CD4-positive, CD25-positive, alpha-beta regulatory T cell (primary cell): ENCODE measurements around the gene SIRT2. TPM values are rescaled to one million over a fixed set of nuclear protein-coding genes. Genes with fewer than 3 reads are reported as not detected.
A peak's percentile ranks its signal among the peaks of the same experiment; 100 is the strongest.

ENCODE experiments used
- ATAC-seq, 2 donors: fragments of 150-1000 bp; cut with Tn5 transposase; one replicate each; pipeline ENCODE4 v1.10.0; 2021; ENCODE audit warnings: low read depth in 2 of 2, moderate number of reproducible peaks in 2 of 2, moderate library complexity in 1 of 2
- DNase-seq, 3 donors: peaks; one replicate each; pipeline versions ENCODE4 v3.0.0 to v3.0.0-alpha.2; 2012 to 2022; ENCODE audit warnings: mixed read lengths in 1 of 3
- H3K27ac ChIP-seq: one replicate; pipeline ENCODE4 v1.7.0; 2013; ENCODE audit warnings: mild to moderate bottlenecking, low read length; ENCODE audit not compliant: insufficient read depth, poor library complexity, severe bottlenecking
- H3K27me3 ChIP-seq: one replicate; pipeline ENCODE4 v1.7.0; 2013; ENCODE audit warnings: low read length; ENCODE audit not compliant: control insufficient read depth, insufficient read depth
- H3K36me3 ChIP-seq: one replicate; pipeline ENCODE4 v1.7.0; 2013; ENCODE audit warnings: mild to moderate bottlenecking, low read length, moderate library complexity; ENCODE audit not compliant: control insufficient read depth, insufficient read depth
- H3K4me1 ChIP-seq: 2 replicates; pipeline ENCODE4 v1.7.0; 2013; ENCODE audit warnings: mild to moderate bottlenecking, low read length; ENCODE audit not compliant: insufficient read depth, control insufficient read depth, poor library complexity, severe bottlenecking
- H3K4me3 ChIP-seq: one replicate; pipeline ENCODE4 v1.7.0; 2013; ENCODE audit warnings: low read depth, mild to moderate bottlenecking, low read length, moderate library complexity
- H3K9me3 ChIP-seq, 2 experiments: 1 replicate in 1 of 2; 2 replicates in 1 of 2; pipeline ENCODE4 v1.7.0; 2013; ENCODE audit warnings: low read length in 2 of 2, mild to moderate bottlenecking in 1 of 2, moderate library complexity in 1 of 2; ENCODE audit not compliant: control insufficient read depth in 2 of 2
- H3K27ac Mint-ChIP-seq, 3 donors: one replicate each; pipeline ENCODE4 v1.8.0; 2020 to 2022; ENCODE audit warnings: mild to moderate bottlenecking in 3 of 3, mixed read lengths in 3 of 3, moderate library complexity in 2 of 3
- H3K27me3 Mint-ChIP-seq: one replicate; pipeline ENCODE4 v1.8.0; 2022; ENCODE audit warnings: mild to moderate bottlenecking, mixed read lengths
- H3K36me3 Mint-ChIP-seq: one replicate; pipeline ENCODE4 v1.8.0; 2020; ENCODE audit warnings: mixed read lengths
- H3K4me1 Mint-ChIP-seq, 4 donors: one replicate each; pipeline ENCODE4 v1.8.0; 2020 to 2022; ENCODE audit warnings: mixed read lengths in 4 of 4, mild to moderate bottlenecking in 1 of 4
- H3K4me3 Mint-ChIP-seq, 4 donors: one replicate each; pipeline ENCODE4 v1.8.0; 2020 to 2022; ENCODE audit warnings: mild to moderate bottlenecking in 4 of 4, mixed read lengths in 4 of 4, moderate library complexity in 3 of 4
- H3K9me3 Mint-ChIP-seq, 7 donors: one replicate each; pipeline ENCODE4 v1.8.0; 2020 to 2022; ENCODE audit warnings: mixed read lengths in 7 of 7, mild to moderate bottlenecking in 3 of 7, moderate library complexity in 2 of 7
- polyA plus RNA-seq, 4 donors: library from polyadenylated mRNA; unstranded; fragments of 300-500 nt; fragmentation: Illumina TruSeq; gene quantifications; one replicate each; pipeline ENCODE4 v1.2.3, GENCODE V29; 2021
- total RNA-seq: library from RNA; stranded (reverse); gene quantifications from one replicate; pipeline ENCODE4 v1.2.3, GENCODE V29; 2022

SIRT2 gene
- total and polyA plus RNA-seq, 5 donors from 2014 or later = 33.8 to 78.4 (median 49.0) TPM

- Mint-ChIP-seq H3K4me3 (peak overlapping the region in 2 of 4 donors; percentile 11 to 21), H3K27ac (no peak overlapping the region), H3K27me3 (peaks cover 11% of the 10 kb centered on the region), H3K4me1 (peaks cover 13 to 45% (median 30%) of the 10 kb centered on the region in 4 donors), H3K36me3 (peaks cover 49% of the 10 kb centered on the region), H3K9me3 (peaks cover 0 to 5% (median 0%) of the 10 kb centered on the region in 7 donors)
- Histone ChIP-seq H3K4me3 (no peak overlapping the region), H3K4me1 (peaks cover 33% of the 10 kb centered on the region), H3K27ac (no peak overlapping the region), H3K9me3 (no peaks in the 10 kb centered on the region), H3K36me3 (peaks cover 74% of the 10 kb centered on the region), H3K27me3 (no peaks in the 10 kb centered on the region)
- DNase-seq = no peak
- ATAC-seq = no peak
Observed at GRCh38 chr19:38838208-38838985, 61.0 kb downstream of the SIRT2 start.

GRCh38 chr19:38837656-38838121 lies 61.7 kb downstream of the SIRT2 start:
- ATAC-seq (no peak), DNase-seq (no peak)
- H3K27ac Mint-ChIP-seq = no peak overlapping the region
- peaks cover 0 to 4% (median 0%) of the 10 kb centered on the region in 7 donors for H3K9me3 Mint-ChIP-seq
- H3K27me3 ChIP-seq = no peaks in the 10 kb centered on the region
- no peak overlapping the region for H3K27ac ChIP-seq
- no peak overlapping the region for H3K4me3 ChIP-seq
- H3K4me3 Mint-ChIP-seq = peak overlapping the region in 1 of 4 donors; percentile 69
- H3K27me3 Mint-ChIP-seq = peaks cover 11% of the 10 kb centered on the region
- H3K9me3 ChIP-seq = no peaks in the 10 kb centered on the region
- H3K4me1 Mint-ChIP-seq = peaks cover 11 to 43% (median 26%) of the 10 kb centered on the region in 4 donors
- H3K4me1 ChIP-seq = peaks cover 26% of the 10 kb centered on the region
- H3K36me3 Mint-ChIP-seq = peaks cover 42% of the 10 kb centered on the region
- peaks cover 67% of the 10 kb centered on the region for H3K36me3 ChIP-seq

- no peak for ATAC-seq
- Mint-ChIP-seq H3K9me3 (peaks cover 0 to 4% (median 0%) of the 10 kb centered on the region in 7 donors), H3K27me3 (peaks cover 9% of the 10 kb centered on the region), H3K4me3 (peak overlapping the region in 2 of 4 donors; percentile 69 to 71), H3K4me1 (peaks cover 7 to 41% (median 24%) of the 10 kb centered on the region in 4 donors), H3K36me3 (peaks cover 36% of the 10 kb centered on the region), H3K27ac (no peak overlapping the region)
- DNase-seq = no peak
- Histone ChIP-seq H3K9me3 (no peaks in the 10 kb centered on the region), H3K27me3 (no peaks in the 10 kb centered on the region), H3K36me3 (peaks cover 62% of the 10 kb centered on the region), H3K27ac (no peak overlapping the region), H3K4me3 (no peak overlapping the region), H3K4me1 (peaks cover 24% of the 10 kb centered on the region)
Observed at GRCh38 chr19:38836983-38837626, 62.3 kb downstream of the SIRT2 start.

- peaks cover 29% of the 10 kb centered on the region for H3K36me3 Mint-ChIP-seq
- Histone ChIP-seq H3K27ac (no peak overlapping the region), H3K36me3 (peaks cover 57% of the 10 kb centered on the region), H3K27me3 (no peaks in the 10 kb centered on the region), H3K4me3 (no peak overlapping the region), H3K9me3 (no peaks in the 10 kb centered on the region), H3K4me1 (peaks cover 19% of the 10 kb centered on the region)
- ATAC-seq = no peak
- peaks cover 4% of the 10 kb centered on the region for H3K27me3 Mint-ChIP-seq
- H3K4me1 Mint-ChIP-seq = peaks cover 7 to 39% (median 22%) of the 10 kb centered on the region in 4 donors
- peak overlapping the region in 2 of 3 donors; percentile 51 to 56 for H3K27ac Mint-ChIP-seq
- DNase-seq = no peak
- H3K9me3 Mint-ChIP-seq = peaks cover 0 to 4% (median 0%) of the 10 kb centered on the region in 7 donors
- H3K4me3 Mint-ChIP-seq = peak overlapping the region in 2 of 4 donors; percentile 69 to 71
Observed at GRCh38 chr19:38836159-38836982, 63.0 kb downstream of the SIRT2 start.

- Histone ChIP-seq H3K27ac (no peak overlapping the region), H3K4me1 (peaks cover 19% of the 10 kb centered on the region), H3K9me3 (no peaks in the 10 kb centered on the region), H3K4me3 (no peak overlapping the region), H3K27me3 (no peaks in the 10 kb centered on the region), H3K36me3 (peaks cover 46% of the 10 kb centered on the region)
- Mint-ChIP-seq H3K36me3 (peaks cover 30% of the 10 kb centered on the region), H3K4me3 (peak overlapping the region in 2 of 4 donors; percentile 69 to 88), H3K27ac (no peak overlapping the region), H3K27me3 (no peaks in the 10 kb centered on the region), H3K9me3 (peaks cover 0 to 4% (median 0%) of the 10 kb centered on the region in 7 donors), H3K4me1 (peaks cover 7 to 44% (median 24%) of the 10 kb centered on the region in 4 donors)
- no peak for DNase-seq
- no peak for ATAC-seq
Observed at GRCh38 chr19:38834590-38834989, 64.8 kb downstream of the SIRT2 start.

- Mint-ChIP-seq H3K4me3 (peak overlapping the region in 1 of 4 donors; percentile 69), H3K27ac (no peak overlapping the region), H3K9me3 (peaks cover 0 to 4% (median 0%) of the 10 kb centered on the region in 7 donors), H3K36me3 (peaks cover 25% of the 10 kb centered on the region), H3K27me3 (no peaks in the 10 kb centered on the region), H3K4me1 (peaks cover 7 to 43% (median 24%) of the 10 kb centered on the region in 4 donors)
- H3K27me3 ChIP-seq = no peaks in the 10 kb centered on the region
- ATAC-seq = no peak
- H3K27ac ChIP-seq = no peak overlapping the region
- no peak for DNase-seq
- peaks cover 41% of the 10 kb centered on the region for H3K36me3 ChIP-seq
- no peaks in the 10 kb centered on the region for H3K9me3 ChIP-seq
- H3K4me3 ChIP-seq = no peak overlapping the region
- H3K4me1 ChIP-seq = peaks cover 19% of the 10 kb centered on the region
Observed at GRCh38 chr19:38834104-38834490, 65.3 kb downstream of the SIRT2 start.

- H3K27me3 ChIP-seq = no peaks in the 10 kb centered on the region
- peak overlapping the region in 2 of 4 donors; percentile 9 to 15 for H3K4me3 Mint-ChIP-seq
- no peaks in the 10 kb centered on the region for H3K27me3 Mint-ChIP-seq
- no peaks in the 10 kb centered on the region for H3K9me3 ChIP-seq
- DNase-seq (no peak), ATAC-seq (no peak)
- peaks cover 0 to 1% (median 0%) of the 10 kb centered on the region in 7 donors for H3K9me3 Mint-ChIP-seq
- H3K27ac Mint-ChIP-seq = no peak overlapping the region
- H3K4me1 Mint-ChIP-seq = peaks cover 7 to 40% (median 26%) of the 10 kb centered on the region in 4 donors
- peaks cover 33% of the 10 kb centered on the region for H3K36me3 ChIP-seq
- H3K4me1 ChIP-seq = peaks cover 19% of the 10 kb centered on the region
- no peak overlapping the region for H3K27ac ChIP-seq
- H3K36me3 Mint-ChIP-seq = peaks cover 19% of the 10 kb centered on the region
- no peak overlapping the region for H3K4me3 ChIP-seq
Observed at GRCh38 chr19:38833092-38833425, 66.4 kb downstream of the SIRT2 start.
